HepG2 (cell line): ENCODE measurements around the gene WDR81. TPM values are rescaled to one million over a fixed set of nuclear protein-coding genes. Genes with fewer than 3 reads are reported as not detected.

Source experiments
- ATAC-seq: fragments of 200-7000 bp; cut with Tn5 transposase; 3 replicates; pipeline ENCODE4 v1.9.1; 2020; ENCODE audit warnings: mild to moderate bottlenecking, moderate library complexity
- BruUV-seq: library from RNA; stranded (reverse); fragments of 400-500 nt; replicated peaks from 2 replicates; lab custom pipeline; 2021; lab: Mats Ljungman, UMichigan
- CTCF ChIA-PET: fragments of 300-600 bp; formaldehyde crosslinking; extraction: SDS; loops from one replicate; lab custom pipeline; 2021; ENCODE audit warnings: low total read pairs, inconsistent platforms, low intra/inter-chr PET ratio; lab: Yijun Ruan, JAX
- POLR2A ChIA-PET: fragments of 350-600 bp; sonication (Branson Sonifier 250); formaldehyde crosslinking; loops from one replicate; lab custom pipeline; 2020; ENCODE audit warnings: antibody characterized with exemption, inconsistent platforms; lab: Yijun Ruan, JAX
- DNase-seq: peaks from one replicate; pipeline ENCODE4 v3.0.0-alpha.2; 2015; ENCODE audit warnings: low spot score
- FAIRE-seq: peaks from 3 replicates; lab custom pipeline; 2011; peaks lifted over from hg19 to GRCh38; lab: Jason Lieb, UNC
- H2AFZ ChIP-seq: one replicate; pipeline ENCODE4 v1.6.1; 2011; ENCODE audit warnings: low read length, inconsistent platforms
- H3K27ac ChIP-seq: fragments of 300-600 bp; 3 replicates; pipeline ENCODE4 v1.8.0; 2011; ENCODE audit warnings: mixed run types, mild to moderate bottlenecking, mixed read lengths, low read length, inconsistent platforms; ENCODE audit not compliant: insufficient read depth; ENCODE audit errors: extremely low read length
- H3K27me3 ChIP-seq, 2 experiments: fragments of 200-600 bp in 1 of 2; 2 replicates in 1 of 2; 3 replicates in 1 of 2; pipeline versions ENCODE4 v1.6.0 to v1.8.0; 2011; ENCODE audit warnings: low read length in 2 of 2, mild to moderate bottlenecking in 2 of 2, moderate library complexity in 2 of 2, inconsistent platforms in 1 of 2; ENCODE audit not compliant: insufficient read depth in 2 of 2, control insufficient read depth in 1 of 2
- H3K36me3 ChIP-seq, 2 experiments: fragments of 200-600 bp in 1 of 2; replicated peaks in 1 of 2; 2 replicates in 1 of 2; 3 replicates in 1 of 2; pipeline versions ENCODE4 v1.5.1 to v1.8.0; 2011; ENCODE audit warnings: low read length in 2 of 2, inconsistent platforms in 1 of 2; ENCODE audit not compliant: insufficient read depth in 2 of 2, control insufficient read depth in 1 of 2
- H3K4me1 ChIP-seq: 2 replicates; pipeline ENCODE4 v1.5.1; 2012; ENCODE audit warnings: low read length, inconsistent platforms; ENCODE audit not compliant: insufficient read depth
- H3K4me2 ChIP-seq: 2 replicates; pipeline ENCODE4 v1.6.0; 2011; ENCODE audit warnings: low read depth, low read length, inconsistent platforms
- H3K4me3 ChIP-seq, 3 experiments: fragments of 200-600 bp in 1 of 3; sonication (generic), shearing (Covaris generic) in 1 of 3; replicated peaks in 1 of 3; 2 replicates each; pipeline ENCODE4 v1.5.1; 2011 to 2016; ENCODE audit warnings: low read length in 3 of 3, inconsistent platforms in 2 of 3, low read depth in 2 of 3, mild to moderate bottlenecking in 2 of 3, control low read depth in 1 of 3, mixed read lengths in 1 of 3; ENCODE audit not compliant: insufficient read depth in 1 of 3
- H3K79me2 ChIP-seq: one replicate; pipeline ENCODE4 v1.6.1; 2011; ENCODE audit warnings: low read length, inconsistent platforms; ENCODE audit not compliant: insufficient read depth
- H3K9ac ChIP-seq: 2 replicates; pipeline ENCODE4 v1.6.0; 2011; ENCODE audit warnings: mild to moderate bottlenecking, low read depth, low read length, inconsistent platforms; ENCODE audit not compliant: insufficient read depth
- H3K9me3 ChIP-seq: 2 replicates; pipeline ENCODE4 v1.5.1; 2012; ENCODE audit warnings: mild to moderate bottlenecking, low read length
- H4K20me1 ChIP-seq: 2 replicates; pipeline ENCODE4 v1.6.0; 2011; ENCODE audit warnings: inconsistent platforms, mild to moderate bottlenecking, low read length, moderate library complexity; ENCODE audit not compliant: insufficient read depth
- AHDC1 ChIP-seq: sonication (generic); formaldehyde crosslinking; IDR thresholded peaks from 2 replicates; pipeline ENCODE4 v1.5.1; 2020; ENCODE audit warnings: mild to moderate bottlenecking, missing genetic modification reagents, borderline replicate concordance
- ARID5B ChIP-seq: IDR thresholded peaks from 2 replicates; pipeline ENCODE4 v1.4.0; 2020; ENCODE audit warnings: mild to moderate bottlenecking, missing genetic modification reagents
- ZBTB34 ChIP-seq: sonication (generic); formaldehyde crosslinking; IDR thresholded peaks from 2 replicates; pipeline ENCODE4 v1.8.0; 2022; ENCODE audit warnings: mild to moderate bottlenecking, missing genetic modification reagents
- ZNF224 ChIP-seq: sonication (generic); formaldehyde crosslinking; IDR thresholded peaks from 2 replicates; pipeline ENCODE4 v1.5.0; 2020; ENCODE audit warnings: mild to moderate bottlenecking, missing genetic modification reagents
- ZNF574 ChIP-seq: sonication (generic); formaldehyde crosslinking; IDR thresholded peaks from 2 replicates; pipeline ENCODE4 v1.4.0; 2020; ENCODE audit warnings: missing genetic modification reagents
- WGBS: methylation state at CpG from one replicate; pipeline ENCODE4 v1.1.6; 2017; ENCODE audit warnings: low lambda C conversion rate; 5-methylcytosine and 5-hydroxymethylcytosine counted together
- in situ Hi-C: cut with HindIII; loops from 2 replicates; pipeline ENCODE4 v1.10.0; 2017; ENCODE audit warnings: low pct_unique_long_range_greater_than_20kb; ENCODE audit not compliant: extremely low pct_ligation_motif_present
- intact Hi-C: fragments of 100-400 bp; cut with micrococcal nuclease; formaldehyde crosslinking; loops from one replicate; pipeline ENCODE4 v1.10.0; 2022; ENCODE audit not compliant: unreplicated experiment
- polyA plus RNA-seq, 8 experiments: library from polyadenylated mRNA; depleted of rRNA in 3 of 8; stranded (reverse) in 7 of 8; unstranded in 1 of 8; fragments of >200 nt; fragmentation: Illumina TruSeq in 4 of 8; extraction: Trizol in 4 of 8; gene quantifications; 2 replicates each; pipeline versions ENCODE4 v1.2.1 to v1.2.3, GENCODE V29; 2011 to 2016; ENCODE audit warnings: low read depth in 4 of 8, missing spikeins in 1 of 8, mixed read lengths in 1 of 8; ENCODE audit not compliant: insufficient read depth in 1 of 8
- total RNA-seq, 5 experiments: library from RNA; depleted of rRNA; stranded (reverse); fragments of >200 nt; fragmentation: Illumina TruSeq; extraction: Trizol; gene quantifications; 2 replicates each; pipeline ENCODE4 v1.2.3, GENCODE V29; 2016; ENCODE audit warnings: low read depth in 1 of 5

The WDR81 gene
- total and polyA plus RNA-seq, 2 of the 13 experiments (the other 11 are each of a cell fraction or from before 2014, with no cell fraction given): 9.1 to 16.7 TPM

GRCh38 chr17:1714980-1715802 lies 9.3 kb upstream of the WDR81 start (continued):
- TF ChIP-seq ZNF574 (CRISPR knock-in tag) (peak; percentile 39), ARID5B (CRISPR knock-in tag) (0 out of 2 replicates have a peak, but pooled peaks have one; percentile 39)

- no peak for DNase-seq
- Histone ChIP-seq H3K9me3 (no peaks in the 10 kb centered on the region), H4K20me1 (peaks cover 10% of the 10 kb centered on the region), H3K36me3 (peaks cover 6 to 19% of the 10 kb centered on the region in 2 experiments), H3K4me3 (peak overlapping the region; percentile 86 to 97 (median 90)), H3K4me1 (peaks cover 50% of the 10 kb centered on the region), H3K9ac (peak overlapping the region; percentile 83), H3K4me2 (peak overlapping the region; percentile 90), H2AFZ (no peak overlapping the region), H3K79me2 (peaks cover 12% of the 10 kb centered on the region), H3K27me3 (no peaks in the 10 kb centered on the region; a peak in 1 of 5 replicates), H3K27ac (peak overlapping the region; percentile 95)
- BruUV-seq: no TSS peak
- POLR2A ChIA-PET: interaction anchor here (0.6 to 17.5 kb wide), 23 partner anchors 10 to 280 kb away, joined by 3 to 480 read pairs (median 7); partner anchors contain the start of genes RILP, RPA1, SERPINF1 and SERPINF2
- no peak for FAIRE-seq
- intact Hi-C loops: loop anchor here (2.0 to 10.0 kb wide), 4 partner anchors 27 to 149 kb away; partner anchors contain the start of genes PRPF8, SERPINF1 and SERPINF2
- ATAC-seq: no peak
- WGBS: 0% methylated on average over 3 of the region's 23 CpGs
- in situ Hi-C loops: loop anchor here (5.0 to 25.0 kb wide), 2 partner anchors 52 to 322 kb away; partner anchors contain the start of genes DPH1, OVCA2 and RTN4RL1
- CTCF ChIA-PET: no interaction called here
- TF ChIP-seq ZNF224 (CRISPR knock-in tag) (peak; percentile 25; the same call in 1 of the 2 replicates), ZBTB34 (no peak), AHDC1 (CRISPR knock-in tag) (0 out of 2 replicates have a peak, but pooled peaks have one; percentile 10)
Observed at GRCh38 chr17:1715803-1716075, 8.8 kb upstream of the WDR81 start.
